OCI-LY7 (cell line): ENCODE results near the gene TMEM220.

Experiments
- EZH2phosphoT487 ChIP-seq: fragments of 200-600 bp; sonication (generic); IDR thresholded peaks from 2 replicates; pipeline ENCODE4 v1.6.1; 2018; ENCODE audit warnings: low read depth, borderline replicate concordance, mild to moderate bottlenecking, mixed run types, antibody characterized with exemption, low read length, moderate library complexity, mixed read lengths
- TF ChIP-seq, protein P1 (sequence below): fragments of 200-600 bp; sonication (generic); conservative IDR thresholded peaks from 2 replicates; pipeline ENCODE4 v1.5.1; 2014; ENCODE audit warnings: mild to moderate bottlenecking, antibody characterized with exemption, low read length, moderate library complexity, mixed read lengths

DNA sequence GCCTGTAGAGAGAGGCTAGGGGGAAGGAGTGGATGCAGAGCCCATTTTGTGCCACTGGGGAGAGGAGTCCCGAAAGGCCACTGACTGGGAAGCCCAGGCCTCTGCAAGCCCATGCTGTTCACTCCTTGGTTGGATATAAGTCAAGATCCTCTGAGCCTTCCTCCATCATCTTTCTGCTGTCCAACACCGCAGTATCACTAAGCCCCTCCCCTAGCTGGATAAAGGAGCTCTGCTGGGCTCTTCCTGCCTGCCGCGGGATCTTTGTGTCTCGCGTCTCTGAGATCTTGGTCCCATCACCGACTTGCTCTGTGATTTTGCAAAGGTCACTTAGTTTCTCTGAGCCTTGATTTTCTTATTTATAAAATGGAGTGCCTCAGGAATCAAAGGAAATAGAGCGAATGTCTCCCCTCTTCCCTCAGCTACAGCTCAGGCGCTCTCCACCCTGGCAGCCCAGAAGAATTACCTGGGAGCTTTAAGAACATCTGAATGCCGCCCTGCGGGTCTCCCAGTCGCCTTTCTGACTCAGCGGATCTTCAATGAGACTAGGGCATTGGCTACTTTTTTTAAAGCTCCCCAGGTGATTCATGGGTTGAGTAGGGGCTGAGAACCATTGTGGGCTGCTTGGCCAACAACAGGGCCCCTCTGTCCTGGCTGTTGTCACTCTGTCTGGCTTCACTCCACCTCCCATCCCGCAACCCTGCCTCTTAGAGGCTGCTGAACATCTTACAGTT, 25.2 kb upstream of the TMEM220 start:
- TF ChIP-seq, protein P1, sequence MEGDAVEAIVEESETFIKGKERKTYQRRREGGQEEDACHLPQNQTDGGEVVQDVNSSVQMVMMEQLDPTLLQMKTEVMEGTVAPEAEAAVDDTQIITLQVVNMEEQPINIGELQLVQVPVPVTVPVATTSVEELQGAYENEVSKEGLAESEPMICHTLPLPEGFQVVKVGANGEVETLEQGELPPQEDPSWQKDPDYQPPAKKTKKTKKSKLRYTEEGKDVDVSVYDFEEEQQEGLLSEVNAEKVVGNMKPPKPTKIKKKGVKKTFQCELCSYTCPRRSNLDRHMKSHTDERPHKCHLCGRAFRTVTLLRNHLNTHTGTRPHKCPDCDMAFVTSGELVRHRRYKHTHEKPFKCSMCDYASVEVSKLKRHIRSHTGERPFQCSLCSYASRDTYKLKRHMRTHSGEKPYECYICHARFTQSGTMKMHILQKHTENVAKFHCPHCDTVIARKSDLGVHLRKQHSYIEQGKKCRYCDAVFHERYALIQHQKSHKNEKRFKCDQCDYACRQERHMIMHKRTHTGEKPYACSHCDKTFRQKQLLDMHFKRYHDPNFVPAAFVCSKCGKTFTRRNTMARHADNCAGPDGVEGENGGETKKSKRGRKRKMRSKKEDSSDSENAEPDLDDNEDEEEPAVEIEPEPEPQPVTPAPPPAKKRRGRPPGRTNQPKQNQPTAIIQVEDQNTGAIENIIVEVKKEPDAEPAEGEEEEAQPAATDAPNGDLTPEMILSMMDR: no peak
- TF ChIP-seq EZH2phosphoT487: no peak
